NCI-H2029 (cell line): Measurements from ENCODE around the gene TIMP4.

ENCODE experiments used
- DNase-seq: peaks from one replicate; lab custom pipeline; 2025; lab: John Stamatoyannopoulos, UW

Gene TIMP4

DNA sequence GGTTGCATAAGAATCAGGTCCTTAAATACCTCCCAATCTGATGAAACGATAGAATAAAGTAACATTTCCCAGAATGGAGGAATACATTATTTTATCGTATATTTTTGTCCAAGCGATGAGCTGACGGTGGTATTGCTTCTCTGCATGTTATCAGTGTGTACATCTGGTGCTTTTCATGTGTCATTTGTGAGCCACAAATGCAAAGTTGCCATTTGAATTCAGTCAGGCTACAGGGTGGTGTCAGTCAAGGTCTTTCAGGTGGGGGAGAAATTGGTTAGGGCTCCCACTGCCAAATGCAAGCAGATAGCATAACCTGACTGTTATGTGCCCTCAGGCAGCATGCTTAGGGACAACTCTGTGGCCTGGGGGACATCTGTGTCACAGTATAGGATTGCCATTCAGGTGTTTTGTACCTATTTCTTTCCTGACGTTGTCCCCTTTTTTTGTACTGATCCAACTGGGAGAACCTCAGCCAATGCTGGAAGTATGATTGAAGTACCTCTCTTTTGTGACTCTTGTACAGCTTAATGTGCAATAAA, 26.5 kb upstream of the TIMP4 start:
- no peak for DNase-seq

DNA sequence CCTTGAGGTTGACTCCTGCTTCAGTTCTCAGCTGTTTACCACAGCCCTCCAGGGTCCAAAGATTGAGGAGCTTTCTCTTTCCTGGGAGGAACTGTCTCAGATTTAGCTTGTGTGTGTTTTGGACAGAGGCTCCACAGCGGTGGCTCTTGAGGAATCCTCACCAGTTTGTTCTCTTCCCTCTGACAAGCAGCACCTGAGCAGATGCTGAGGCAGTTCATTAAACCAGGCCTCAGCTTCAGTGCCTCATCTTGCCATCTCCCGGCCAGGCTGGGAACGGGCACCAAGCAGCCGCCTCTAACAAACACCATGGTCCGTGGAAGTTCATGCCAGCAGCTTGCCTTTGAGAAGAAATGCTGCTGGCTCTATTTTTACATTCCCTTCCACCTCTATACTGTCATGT, 25.8 kb upstream of the TIMP4 start:
- DNase-seq = no peak

DNA sequence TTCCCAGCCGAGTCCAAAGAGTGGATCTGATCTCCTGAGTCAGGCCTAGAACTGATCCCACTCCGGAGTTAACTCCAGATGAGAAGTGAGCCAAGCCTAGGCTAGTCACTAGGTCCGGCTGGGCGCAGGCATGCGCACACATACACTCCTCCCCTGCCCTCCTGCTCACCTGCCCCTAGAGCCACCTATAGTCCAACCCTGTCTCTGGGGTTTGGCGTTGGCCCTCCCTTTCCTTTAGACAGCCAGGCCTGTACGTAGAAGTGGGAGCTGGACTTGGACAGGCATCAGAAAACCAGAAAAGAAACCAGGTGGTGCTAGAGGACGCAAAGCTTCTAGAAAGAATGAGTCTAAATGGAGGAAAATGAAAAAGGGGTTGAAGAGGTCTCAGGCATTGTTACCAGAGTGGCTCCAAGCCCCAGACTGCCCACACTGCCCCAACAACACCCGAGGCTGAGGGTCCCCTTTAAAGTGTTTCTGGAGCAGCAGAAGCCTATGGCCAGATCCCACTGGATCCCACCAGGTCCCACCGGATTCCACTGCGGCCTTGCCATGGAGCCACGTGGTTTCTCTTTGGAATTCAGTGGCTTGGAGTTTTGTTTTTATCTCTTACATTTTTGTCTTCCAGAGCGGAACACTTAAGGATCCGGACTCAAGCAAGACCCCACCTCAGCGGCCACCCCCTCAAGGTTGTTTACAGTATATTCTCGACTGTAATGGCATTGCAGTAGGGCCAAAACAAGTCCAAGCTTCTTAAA, 24.2 kb upstream of the TIMP4 start:
- DNase-seq = no peak

DNA sequence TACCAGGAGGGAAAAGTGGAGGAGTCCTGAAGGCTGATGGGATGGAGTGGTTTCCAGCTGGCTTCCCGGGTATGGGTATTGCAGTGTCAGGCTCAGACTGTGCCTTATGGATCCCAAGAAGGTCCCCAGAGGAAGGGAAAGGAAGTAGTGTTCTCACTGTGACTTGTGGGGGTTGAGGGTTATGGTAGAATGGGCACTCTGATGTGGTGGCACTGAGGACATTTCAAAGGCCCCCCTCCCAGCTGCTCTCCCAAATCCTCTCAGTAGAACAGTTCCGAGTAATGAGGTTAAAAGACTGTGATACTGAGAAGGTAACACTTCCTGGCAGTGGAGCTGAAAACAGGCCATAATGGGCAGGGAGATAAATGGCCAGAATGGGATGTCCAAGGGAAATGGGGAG, 23.1 kb upstream of the TIMP4 start:
- DNase-seq = no peak

DNA sequence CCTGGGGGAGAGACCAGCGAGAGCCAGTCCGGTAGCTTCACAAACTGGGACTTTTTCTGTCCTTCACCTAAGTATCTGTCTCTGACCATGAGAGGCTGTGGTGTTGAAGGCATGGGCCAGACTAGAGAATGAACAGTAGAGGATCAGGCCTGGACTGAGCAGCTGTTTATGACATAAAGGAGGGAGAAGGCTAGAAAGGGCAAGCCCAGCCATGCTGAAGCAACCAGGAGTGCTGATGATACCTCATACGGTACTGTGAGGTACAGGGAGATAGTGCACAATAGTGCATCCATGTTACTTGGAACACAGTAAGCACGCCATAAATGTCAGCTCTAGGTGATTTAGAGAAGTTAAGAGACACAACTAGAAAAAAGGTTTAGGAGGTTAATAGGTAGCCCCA, 22.6 kb upstream of the TIMP4 start:
- no peak for DNase-seq

DNA sequence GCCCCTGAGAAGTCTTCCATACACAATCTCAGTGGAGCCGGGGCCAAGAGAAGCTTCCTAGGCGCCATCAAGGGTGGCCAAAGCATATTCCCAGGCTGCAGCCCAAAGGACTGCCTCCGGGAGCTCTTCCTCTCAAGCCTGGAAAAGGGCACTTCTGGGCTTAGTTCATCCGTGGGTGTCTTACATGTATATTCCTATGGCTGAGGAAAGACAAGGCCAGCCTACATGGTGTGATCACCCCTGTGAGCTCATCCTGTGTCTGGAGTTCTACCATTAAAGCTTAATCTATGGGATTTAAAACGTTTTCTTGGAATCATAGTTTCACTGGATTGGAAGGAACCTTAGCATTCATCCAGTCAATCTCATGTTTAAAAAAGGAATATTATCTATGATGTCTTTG, 21.9 kb upstream of the TIMP4 start:
- DNase-seq = no peak

DNA sequence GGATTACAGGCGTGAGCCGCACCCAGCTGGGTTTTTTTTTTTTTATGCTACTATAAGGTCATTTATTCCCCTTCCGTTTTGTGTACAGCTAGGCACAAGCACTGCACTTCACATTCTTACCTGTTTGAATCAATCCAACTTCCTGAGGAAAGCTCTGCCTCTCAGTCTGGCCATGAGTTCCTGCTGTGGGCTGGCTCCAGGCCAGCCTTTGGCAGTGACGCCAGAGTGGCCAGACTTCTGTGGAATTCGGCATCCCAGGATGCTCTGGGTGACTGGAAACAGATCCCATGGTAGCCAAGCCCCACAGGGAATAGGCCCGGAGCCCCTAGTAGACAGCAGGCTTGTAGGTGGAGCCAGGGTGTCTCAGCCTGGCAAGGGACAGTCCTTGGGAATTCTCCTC, 21.5 kb upstream of the TIMP4 start:
- DNase-seq = peak; percentile 78

DNA sequence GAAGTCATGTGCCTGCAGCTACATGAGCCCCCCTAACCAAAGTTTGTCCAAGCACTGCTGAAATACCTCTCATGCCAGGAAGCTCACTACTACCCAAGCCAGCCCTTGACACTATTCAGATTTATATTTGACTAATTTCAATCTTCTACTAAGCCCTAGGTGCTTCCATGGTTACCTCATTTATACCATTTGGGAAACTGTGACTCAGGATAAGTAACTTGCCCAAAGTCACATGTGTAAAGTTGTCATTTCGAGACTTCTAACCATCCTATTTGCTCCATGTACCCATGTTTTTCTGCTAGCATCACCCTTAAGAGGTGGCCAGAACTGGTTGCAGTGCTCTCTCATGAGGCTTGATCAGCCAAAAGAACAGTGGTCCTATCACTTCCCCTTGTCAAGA, 20.7 kb upstream of the TIMP4 start:
- DNase-seq = no peak

DNA sequence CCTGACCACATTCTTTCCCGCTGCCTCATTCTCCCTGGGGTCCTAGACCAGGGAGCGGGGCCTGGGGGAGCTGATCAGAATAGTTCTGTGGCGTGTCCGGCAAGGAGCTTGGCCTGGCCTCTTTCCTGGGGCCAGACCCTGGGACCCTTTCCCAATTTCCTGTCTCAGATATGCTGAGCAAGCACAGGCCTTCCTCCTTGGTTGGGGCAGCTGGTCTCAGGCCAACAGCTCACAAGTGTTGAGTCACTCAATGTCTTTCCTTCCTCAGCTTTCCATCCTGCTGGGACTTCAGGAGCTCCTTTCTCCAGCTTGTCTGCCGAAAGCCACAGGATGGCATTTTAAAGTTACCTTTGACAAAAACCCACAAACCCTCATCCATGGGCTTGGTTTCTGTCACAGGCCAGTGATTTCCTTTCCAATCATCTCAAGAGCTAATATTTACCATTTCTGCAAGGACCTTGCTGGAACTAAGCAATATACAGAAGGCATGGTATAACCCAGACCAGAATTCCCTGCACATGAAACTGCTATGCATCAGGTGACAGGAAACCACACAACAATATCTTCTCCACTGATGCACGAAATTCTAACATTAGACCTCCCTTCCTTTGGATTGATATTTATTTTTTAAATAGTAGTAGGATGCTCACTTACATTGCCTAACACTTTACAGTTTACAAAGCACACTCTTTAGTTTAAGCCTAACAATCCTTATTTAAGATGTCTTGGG, 19.5 kb upstream of the TIMP4 start:
- peak; percentile 45 for DNase-seq

DNA sequence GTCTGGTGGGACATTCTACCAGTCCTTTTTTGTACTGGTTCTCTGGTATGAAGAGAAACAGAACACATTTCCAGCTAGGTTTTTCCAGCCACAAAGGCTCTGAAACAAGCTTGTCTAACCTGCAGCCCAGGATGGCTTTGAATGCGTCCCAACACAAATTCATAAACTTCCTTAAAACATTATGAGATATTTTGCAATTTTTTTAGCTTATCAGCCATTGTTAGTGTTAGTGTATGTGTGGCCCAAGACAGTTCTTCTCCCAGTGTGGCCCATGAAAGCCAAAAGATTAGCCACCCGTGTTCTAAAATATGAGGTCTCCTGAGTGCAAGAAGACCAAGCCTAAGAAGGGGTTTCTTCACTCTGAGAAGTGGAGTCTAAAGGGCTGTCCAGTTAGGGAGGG, 18.4 kb upstream of the TIMP4 start:
- no peak for DNase-seq

DNA sequence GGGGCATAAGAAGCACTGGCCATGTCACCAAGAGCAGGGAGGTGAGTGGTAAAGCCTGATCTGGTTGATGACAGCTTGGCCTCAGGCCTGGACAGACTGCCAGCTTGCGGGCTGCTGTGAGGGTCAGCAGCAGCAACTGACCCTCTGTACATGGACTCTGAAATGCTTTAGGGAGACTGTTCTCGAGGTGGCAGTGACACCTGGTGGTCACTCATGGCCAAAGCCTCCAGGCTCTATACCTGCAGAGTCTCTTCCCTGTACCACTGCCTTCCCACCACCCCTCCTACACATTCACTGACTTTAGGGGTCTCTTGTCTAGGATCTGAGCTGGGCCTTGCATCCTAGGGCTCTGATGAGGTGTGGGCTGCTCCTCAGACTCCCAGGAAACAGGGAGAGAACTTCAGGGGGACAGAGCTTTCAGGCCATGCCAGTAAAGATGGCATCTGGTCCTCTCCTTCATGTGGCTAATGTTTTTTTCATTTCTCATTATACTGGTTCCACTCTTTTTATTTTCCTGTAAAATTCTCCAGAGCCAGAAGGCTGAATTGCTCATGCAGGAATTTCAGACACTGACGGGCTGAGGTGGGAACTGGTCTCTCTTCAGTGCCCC, 17.2 kb upstream of the TIMP4 start:
- no peak for DNase-seq

DNA sequence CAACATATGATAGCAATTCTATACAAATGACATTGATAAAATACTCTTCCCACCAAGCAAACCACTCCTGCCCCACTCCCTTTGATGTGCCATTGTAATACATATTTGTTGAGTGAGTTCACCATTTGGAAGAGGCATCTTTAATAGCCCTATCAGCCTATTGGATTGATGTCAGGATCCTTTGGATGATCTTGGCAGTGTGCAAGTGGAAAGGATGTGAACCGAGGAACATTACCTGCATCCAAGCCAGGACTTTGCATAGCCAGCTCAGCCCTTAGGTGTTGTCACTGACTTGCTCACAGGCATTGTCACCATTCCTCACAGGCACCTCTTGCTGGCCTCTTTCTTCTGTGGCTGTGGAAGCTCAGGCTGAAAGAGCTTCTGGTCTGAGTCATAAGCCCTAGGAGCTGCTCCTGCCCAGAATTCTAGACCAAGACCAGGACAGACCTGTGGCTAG, 16.5 kb upstream of the TIMP4 start:
- DNase-seq = no peak

DNA sequence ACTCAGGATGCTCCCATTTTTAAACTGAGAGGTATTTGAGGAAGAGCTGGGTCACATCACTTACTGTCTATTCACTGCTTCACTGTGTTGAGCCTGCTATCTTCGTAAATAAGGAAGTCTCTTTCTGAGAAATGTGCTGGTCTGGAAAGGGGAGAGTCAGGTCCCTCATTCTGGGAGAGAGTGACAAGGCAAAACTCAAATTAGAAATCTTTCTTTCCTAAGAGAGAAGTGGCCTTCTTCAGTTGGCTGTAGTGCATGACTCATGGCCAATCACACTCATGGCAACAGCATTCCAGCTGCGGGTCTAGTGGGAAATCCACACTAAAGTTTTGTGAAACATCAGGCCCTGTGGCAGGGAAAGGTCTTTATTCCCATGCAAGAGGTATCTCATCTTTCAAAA, 11.5 kb upstream of the TIMP4 start:
- DNase-seq = no peak

DNA sequence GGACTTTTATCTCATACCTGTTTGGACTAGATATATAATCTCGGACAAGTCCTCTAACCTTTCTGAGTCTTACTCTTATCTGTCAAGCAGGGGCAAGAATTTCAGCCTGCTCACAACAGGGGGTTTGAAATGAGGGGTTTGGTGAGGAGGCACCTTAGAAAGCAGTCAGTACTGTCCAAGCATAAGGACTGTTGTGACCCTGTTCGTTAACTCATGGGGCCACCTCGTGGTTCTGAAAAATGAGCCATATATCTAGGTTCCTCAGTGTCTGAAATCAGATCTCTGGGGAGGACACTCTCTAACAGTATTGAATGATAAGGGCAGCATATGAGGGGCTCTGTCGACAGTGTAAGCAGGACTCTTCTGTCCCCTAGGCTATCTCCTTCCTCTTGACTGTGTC, 7.2 kb upstream of the TIMP4 start:
- no peak for DNase-seq

DNA sequence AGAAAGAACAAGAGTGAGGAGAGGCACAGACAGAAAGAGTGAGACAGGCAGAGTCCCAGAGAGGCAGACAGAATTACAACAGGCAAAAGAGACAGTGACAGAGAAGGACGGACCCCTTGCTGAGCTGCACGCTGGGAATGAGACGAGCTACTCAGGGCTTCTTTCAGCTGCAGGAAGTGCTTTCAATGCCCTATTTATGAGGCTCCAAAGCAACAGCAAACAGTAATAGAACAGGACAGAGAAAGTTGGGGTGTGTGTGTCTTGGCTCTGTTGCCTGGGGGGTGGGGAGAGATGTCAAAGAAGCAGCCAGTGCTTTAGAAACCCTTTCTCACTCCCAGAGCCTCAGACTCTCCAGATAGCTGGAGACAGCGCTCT, 502 bp upstream of the TIMP4 start:
- no peak for DNase-seq

DNA sequence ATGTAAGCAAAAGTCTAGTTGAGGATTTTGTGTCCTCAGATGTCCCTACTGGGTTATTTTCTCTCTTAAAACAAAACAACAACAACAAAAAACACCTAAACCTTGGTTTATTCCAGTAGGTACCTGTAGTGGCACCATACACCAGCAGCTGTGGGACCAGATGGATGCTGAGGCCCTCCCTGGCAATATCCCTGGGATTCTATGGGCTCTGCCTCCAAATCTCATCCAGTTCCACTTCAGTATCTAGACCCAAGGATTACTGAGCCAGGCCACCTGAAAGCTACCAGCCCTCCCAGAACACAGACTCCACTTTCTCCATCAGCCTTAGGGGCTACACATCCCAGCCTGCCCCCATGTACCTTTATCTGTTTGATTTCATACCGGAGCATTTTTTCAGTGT, 1.7 kb downstream of the TIMP4 start:
- no peak for DNase-seq

DNA sequence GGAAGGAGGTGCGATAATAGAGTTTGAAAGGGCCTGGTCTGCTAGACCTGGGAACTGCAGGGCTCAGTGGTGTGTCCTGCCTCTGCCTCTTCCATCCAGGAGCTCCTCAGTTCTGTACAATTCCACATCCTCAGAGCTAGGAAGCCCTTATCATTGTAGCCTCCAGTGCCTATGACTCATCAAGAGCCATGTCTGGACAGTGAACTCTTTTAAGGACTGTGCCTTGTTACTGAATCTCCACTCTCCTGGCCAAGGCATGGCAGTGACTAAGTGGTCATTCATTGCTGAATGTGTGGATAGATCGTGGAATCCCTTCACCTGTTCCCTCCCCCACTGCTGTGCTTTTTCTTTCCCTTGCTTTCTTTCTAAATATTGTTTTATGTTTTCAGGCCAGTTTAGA, 2.9 kb downstream of the TIMP4 start:
- DNase-seq = no peak

DNA sequence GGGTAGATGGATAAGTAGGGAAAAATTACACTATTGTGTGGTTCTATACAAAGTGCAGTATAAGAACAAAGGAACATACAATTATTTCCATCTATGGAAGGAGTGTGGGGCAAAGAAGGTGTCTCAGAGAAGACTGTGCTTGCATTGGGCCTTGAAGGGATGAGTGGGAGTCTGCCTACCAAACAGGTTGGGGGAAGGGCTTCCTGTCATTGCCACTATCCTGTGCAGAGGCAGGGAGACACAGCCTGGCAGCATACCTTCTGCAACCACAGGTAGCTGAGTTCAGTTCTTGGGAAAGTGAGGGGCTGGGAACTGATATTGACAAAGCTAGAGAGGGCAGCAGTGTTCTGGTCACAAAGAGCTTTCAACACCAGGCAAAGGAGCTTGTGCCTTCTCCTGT, 3.4 kb downstream of the TIMP4 start:
- no peak for DNase-seq

DNA sequence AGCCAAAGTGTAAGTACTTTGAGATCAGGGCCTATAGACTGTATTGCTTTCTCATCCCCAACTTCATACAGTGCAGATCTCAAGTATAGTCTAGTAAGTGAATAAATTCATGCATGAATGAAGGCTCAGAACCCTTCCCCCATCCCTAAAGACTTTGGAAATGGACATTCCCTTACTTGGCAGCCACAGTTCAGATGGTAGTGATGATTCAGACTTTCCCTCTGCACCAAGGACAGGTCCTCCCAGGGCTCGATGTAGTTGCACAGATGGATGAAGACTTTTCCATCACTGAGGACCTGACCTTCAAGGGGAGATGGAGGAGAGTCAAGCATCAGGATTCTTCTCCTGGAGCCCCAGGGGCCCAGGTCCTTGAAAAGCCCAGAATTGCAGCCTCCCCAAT, 4.6 kb downstream of the TIMP4 start:
- DNase-seq = no peak

DNA sequence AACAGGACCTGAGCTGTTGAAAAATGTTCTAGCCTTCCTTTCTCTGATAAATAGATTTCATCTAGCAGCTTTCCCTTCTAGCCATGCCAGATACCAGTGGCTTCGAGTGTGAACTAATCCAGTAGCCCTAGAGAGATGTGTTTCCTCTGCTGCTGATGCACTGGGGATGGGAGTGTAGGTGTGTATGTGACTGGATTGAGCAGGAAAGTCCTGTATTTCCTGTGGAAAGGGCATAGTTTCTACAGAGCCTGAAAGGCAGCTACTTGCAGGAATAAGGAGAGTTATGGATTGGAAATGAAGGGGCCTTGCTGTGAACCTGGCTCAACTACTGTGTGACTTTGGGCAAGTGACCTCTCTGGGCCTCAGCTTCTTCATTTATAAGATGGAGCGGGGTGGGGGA, 8.6 kb downstream of the TIMP4 start:
- DNase-seq = no peak

DNA sequence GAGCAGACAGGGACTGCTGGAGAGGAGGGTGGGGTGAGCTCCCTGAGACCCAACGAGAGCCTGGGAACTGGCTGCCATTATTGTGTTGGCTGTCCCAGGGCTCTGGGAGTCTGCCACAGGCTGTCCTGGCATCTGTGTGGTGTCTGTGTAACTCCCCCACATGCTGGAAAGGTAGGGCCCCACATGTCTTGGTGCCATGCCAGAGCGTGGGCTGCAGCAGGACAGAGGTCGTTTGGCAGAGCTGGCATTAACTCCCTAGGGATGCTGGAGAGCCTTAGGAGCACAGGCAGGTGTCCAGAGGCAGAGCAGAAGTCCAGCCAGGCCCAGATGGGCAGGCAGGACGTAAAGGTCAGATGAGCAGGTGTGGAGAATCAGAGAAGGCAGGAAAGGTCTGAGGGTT, 9.7 kb downstream of the TIMP4 start:
- DNase-seq = no peak

DNA sequence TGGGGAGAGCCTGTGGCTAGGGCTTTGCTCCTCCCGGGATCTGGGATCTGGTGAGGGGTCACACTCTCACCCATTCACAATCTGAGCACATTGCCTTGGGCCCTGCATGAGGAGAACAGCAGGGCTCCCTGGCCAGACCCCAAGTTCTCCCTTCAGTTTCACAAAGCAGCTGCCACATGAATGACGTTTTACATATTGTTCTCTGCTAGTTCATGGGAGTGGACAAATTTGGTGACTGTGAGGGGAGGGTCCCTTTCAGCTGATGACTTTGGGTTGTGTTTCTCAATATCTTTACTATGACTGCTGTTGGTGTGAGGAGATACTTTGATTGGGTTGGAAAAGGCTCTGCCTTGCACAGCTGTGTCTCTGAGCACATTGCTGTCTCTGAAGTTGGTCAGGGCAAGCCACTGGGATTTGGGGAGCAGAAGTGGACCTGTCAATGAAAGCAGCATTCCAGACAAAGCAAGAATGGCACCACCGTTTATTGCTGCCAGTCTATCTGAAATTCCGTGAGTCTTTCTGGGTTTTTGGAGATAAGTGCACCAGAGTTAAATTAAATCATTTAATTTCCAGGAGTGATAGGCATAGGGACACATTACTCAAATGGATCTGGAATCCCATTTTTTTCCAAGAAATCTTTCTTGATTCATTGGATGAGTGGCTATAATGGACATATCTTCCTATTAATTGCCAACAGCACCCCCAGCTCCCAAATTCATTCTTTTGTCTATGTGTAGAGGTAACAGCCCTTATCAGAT, 10.3 kb downstream of the TIMP4 start:
- no peak for DNase-seq
